ENCODE results near the gene ERLIN1.
A peak's percentile ranks its signal among the peaks of the same experiment; 100 is the strongest.
"Not testable (repeated sequence)": the region's sequence is repeated elsewhere in the genome, so short reads cannot be mapped to it uniquely, and the experiment has no call there.

ERLIN1 gene

GRCh38 chr10:100131571-100131970 lies 54.3 kb downstream of the ERLIN1 start:
- no peak for DNase-seq

GRCh38 chr10:100130831-100131230 lies 55.0 kb downstream of the ERLIN1 start:
- no peak for DNase-seq

GRCh38 chr10:100129424-100129823 lies 56.4 kb downstream of the ERLIN1 start:
- no peak for DNase-seq

GRCh38 chr10:100128951-100129350 lies 56.9 kb downstream of the ERLIN1 start:
- DNase-seq = no peak

GRCh38 chr10:100125335-100125734 lies 60.5 kb downstream of the ERLIN1 start:
- not testable (repeated sequence) for DNase-seq

GRCh38 chr10:100124097-100124496 lies 61.7 kb downstream of the ERLIN1 start:
- DNase-seq = no peak

GRCh38 chr10:100122780-100123179 lies 63.0 kb downstream of the ERLIN1 start:
- DNase-seq = no peak

GRCh38 chr10:100120550-100120949 lies 65.3 kb downstream of the ERLIN1 start:
- no peak for DNase-seq

GRCh38 chr10:100119726-100120125 lies 66.1 kb downstream of the ERLIN1 start:
- DNase-seq = no peak

GRCh38 chr10:100114976-100115770 lies 70.7 kb downstream of the ERLIN1 start:
- no peak for DNase-seq

- DNase-seq = no peak
Measured at GRCh38 chr10:100114460-100114859, 71.4 kb downstream of the ERLIN1 start.

GRCh38 chr10:100109670-100110069 lies 76.2 kb downstream of the ERLIN1 start:
- DNase-seq = no peak

- DNase-seq = no peak
Measured at GRCh38 chr10:100106865-100107264, 79.0 kb downstream of the ERLIN1 start.

- no peak for DNase-seq
Measured at GRCh38 chr10:100104300-100104699, 81.5 kb downstream of the ERLIN1 start.

GRCh38 chr10:100103581-100103980 lies 82.2 kb downstream of the ERLIN1 start:
- DNase-seq = no peak

GRCh38 chr10:100101192-100102076 lies 84.4 kb downstream of the ERLIN1 start:
- no peak for DNase-seq

GRCh38 chr10:100100651-100101184 lies 85.1 kb downstream of the ERLIN1 start:
- peak; percentile 49 for DNase-seq
